ENCODE data around the gene ATP11A.

ATP11A gene

GRCh38 chr13:112709825-112710783 is 20.3 kb downstream of the ATP11A start:
- Histone ChIP-seq H3K79me2 (ENCODE audit: insufficient read depth, low read depth) (no peaks in the 10 kb centered on the region), H3K27ac (no peak overlapping the region), H3K4me2 (no peak overlapping the region), H2AFZ (ENCODE audit: low read depth) (no peak overlapping the region), H3K36me3 (ENCODE audit: insufficient read depth) (no peaks in the 10 kb centered on the region), H3K9ac (no peak overlapping the region), H3K4me1 (ENCODE audit: low read depth, poor library complexity, severe bottlenecking) (no peaks in the 10 kb centered on the region), H4K20me1 (ENCODE audit: insufficient read depth) (no peaks in the 10 kb centered on the region), H3K27me3 (ENCODE audit: insufficient read depth, low read depth) (no peaks in the 10 kb centered on the region), H3K4me3 (IDR thresholded peaks at IDR 0.05; ENCODE audit: insufficient read depth, low read depth, low read length) (no peak overlapping the region)
- no peak for TF ChIP-seq CTCF (conservative IDR thresholded peaks at IDR 0.05; ENCODE audit: low read depth, low read length)

GRCh38 chr13:112710855-112711527 is 21.2 kb downstream of the ATP11A start:
- Histone ChIP-seq H2AFZ (ENCODE audit: low read depth) (no peak overlapping the region), H3K4me2 (no peak overlapping the region), H3K4me3 (IDR thresholded peaks at IDR 0.05; ENCODE audit: insufficient read depth, low read depth, low read length) (no peak overlapping the region), H4K20me1 (ENCODE audit: insufficient read depth) (no peaks in the 10 kb centered on the region), H3K9ac (no peak overlapping the region), H3K79me2 (ENCODE audit: insufficient read depth, low read depth) (no peaks in the 10 kb centered on the region; the same call in 1 of the 2 replicates), H3K36me3 (ENCODE audit: insufficient read depth) (no peaks in the 10 kb centered on the region), H3K27ac (no peak overlapping the region), H3K27me3 (ENCODE audit: insufficient read depth, low read depth) (no peaks in the 10 kb centered on the region), H3K4me1 (ENCODE audit: low read depth, poor library complexity, severe bottlenecking) (no peaks in the 10 kb centered on the region)
- no peak for TF ChIP-seq CTCF (conservative IDR thresholded peaks at IDR 0.05; ENCODE audit: low read depth, low read length)

- H4K20me1 ChIP-seq (ENCODE audit: insufficient read depth), result no peaks in the 10 kb centered on the region
- TF ChIP-seq CTCF (conservative IDR thresholded peaks at IDR 0.05; ENCODE audit: low read depth, low read length), result no peak
- H3K36me3 ChIP-seq (ENCODE audit: insufficient read depth), result no peaks in the 10 kb centered on the region
- no peaks in the 10 kb centered on the region for H3K4me1 ChIP-seq (ENCODE audit: low read depth, poor library complexity, severe bottlenecking)
- no peaks in the 10 kb centered on the region; the same call in 1 of the 2 replicates for H3K79me2 ChIP-seq (ENCODE audit: insufficient read depth, low read depth)
- H3K27me3 ChIP-seq (ENCODE audit: insufficient read depth, low read depth), result no peaks in the 10 kb centered on the region
- no peak overlapping the region for H3K27ac ChIP-seq
- H3K4me2 ChIP-seq, result no peak overlapping the region
- H2AFZ ChIP-seq (ENCODE audit: low read depth), result no peak overlapping the region
- no peak overlapping the region for H3K9ac ChIP-seq
- H3K4me3 ChIP-seq (IDR thresholded peaks at IDR 0.05; ENCODE audit: insufficient read depth, low read depth, low read length), result no peak overlapping the region
Observed at GRCh38 chr13:112711528-112712265, 21.9 kb downstream of the ATP11A start.

GRCh38 chr13:112712451-112713207 is 22.8 kb downstream of the ATP11A start:
- no peak overlapping the region for H2AFZ ChIP-seq (ENCODE audit: low read depth)
- no peaks in the 10 kb centered on the region for H3K4me1 ChIP-seq (ENCODE audit: low read depth, poor library complexity, severe bottlenecking)
- H4K20me1 ChIP-seq (ENCODE audit: insufficient read depth), result no peaks in the 10 kb centered on the region
- TF ChIP-seq CTCF (conservative IDR thresholded peaks at IDR 0.05; ENCODE audit: low read depth, low read length), result no peak
- H3K4me3 ChIP-seq (IDR thresholded peaks at IDR 0.05; ENCODE audit: insufficient read depth, low read depth, low read length), result no peak overlapping the region
- no peak overlapping the region for H3K9ac ChIP-seq
- H3K36me3 ChIP-seq (ENCODE audit: insufficient read depth), result no peaks in the 10 kb centered on the region
- no peaks in the 10 kb centered on the region; the same call in 1 of the 2 replicates for H3K79me2 ChIP-seq (ENCODE audit: insufficient read depth, low read depth)
- H3K4me2 ChIP-seq, result no peak overlapping the region
- no peaks in the 10 kb centered on the region for H3K27me3 ChIP-seq (ENCODE audit: insufficient read depth, low read depth)
- H3K27ac ChIP-seq, result no peak overlapping the region
